HepG2 (cell line): ENCODE results near the gene UFL1. TPM values are rescaled to one million over a fixed set of nuclear protein-coding genes. Genes with fewer than 3 reads are reported as not detected.

Source experiments
- ATAC-seq: fragments of 200-7000 bp; cut with Tn5 transposase; 3 replicates; pipeline ENCODE4 v1.9.1; 2020; ENCODE audit warnings: mild to moderate bottlenecking, moderate library complexity
- BruUV-seq: library from RNA; stranded (reverse); fragments of 400-500 nt; replicated peaks from 2 replicates; lab custom pipeline; 2021; lab: Mats Ljungman, UMichigan
- CTCF ChIA-PET: fragments of 300-600 bp; formaldehyde crosslinking; extraction: SDS; loops from one replicate; lab custom pipeline; 2021; ENCODE audit warnings: low total read pairs, inconsistent platforms, low intra/inter-chr PET ratio; lab: Yijun Ruan, JAX
- POLR2A ChIA-PET: fragments of 350-600 bp; sonication (Branson Sonifier 250); formaldehyde crosslinking; loops from one replicate; lab custom pipeline; 2020; ENCODE audit warnings: antibody characterized with exemption, inconsistent platforms; lab: Yijun Ruan, JAX
- DNase-seq: peaks from one replicate; pipeline ENCODE4 v3.0.0-alpha.2; 2015; ENCODE audit warnings: low spot score
- FAIRE-seq: peaks from 3 replicates; lab custom pipeline; 2011; peaks lifted over from hg19 to GRCh38; lab: Jason Lieb, UNC
- H2AFZ ChIP-seq: one replicate; pipeline ENCODE4 v1.6.1; 2011; ENCODE audit warnings: low read length, inconsistent platforms
- H3K27ac ChIP-seq: fragments of 300-600 bp; 3 replicates; pipeline ENCODE4 v1.8.0; 2011; ENCODE audit warnings: mixed run types, mild to moderate bottlenecking, mixed read lengths, low read length, inconsistent platforms; ENCODE audit not compliant: insufficient read depth; ENCODE audit errors: extremely low read length
- H3K27me3 ChIP-seq, 2 experiments: fragments of 200-600 bp in 1 of 2; 2 replicates in 1 of 2; 3 replicates in 1 of 2; pipeline versions ENCODE4 v1.6.0 to v1.8.0; 2011; ENCODE audit warnings: low read length in 2 of 2, mild to moderate bottlenecking in 2 of 2, moderate library complexity in 2 of 2, inconsistent platforms in 1 of 2; ENCODE audit not compliant: insufficient read depth in 2 of 2, control insufficient read depth in 1 of 2
- H3K36me3 ChIP-seq, 2 experiments: fragments of 200-600 bp in 1 of 2; replicated peaks in 1 of 2; 2 replicates in 1 of 2; 3 replicates in 1 of 2; pipeline versions ENCODE4 v1.5.1 to v1.8.0; 2011; ENCODE audit warnings: low read length in 2 of 2, inconsistent platforms in 1 of 2; ENCODE audit not compliant: insufficient read depth in 2 of 2, control insufficient read depth in 1 of 2
- H3K4me1 ChIP-seq: 2 replicates; pipeline ENCODE4 v1.5.1; 2012; ENCODE audit warnings: low read length, inconsistent platforms; ENCODE audit not compliant: insufficient read depth
- H3K4me2 ChIP-seq: 2 replicates; pipeline ENCODE4 v1.6.0; 2011; ENCODE audit warnings: low read depth, low read length, inconsistent platforms
- H3K4me3 ChIP-seq, 3 experiments: fragments of 200-600 bp in 1 of 3; sonication (generic), shearing (Covaris generic) in 1 of 3; replicated peaks in 1 of 3; 2 replicates each; pipeline ENCODE4 v1.5.1; 2011 to 2016; ENCODE audit warnings: low read length in 3 of 3, inconsistent platforms in 2 of 3, low read depth in 2 of 3, mild to moderate bottlenecking in 2 of 3, control low read depth in 1 of 3, mixed read lengths in 1 of 3; ENCODE audit not compliant: insufficient read depth in 1 of 3
- H3K79me2 ChIP-seq: one replicate; pipeline ENCODE4 v1.6.1; 2011; ENCODE audit warnings: low read length, inconsistent platforms; ENCODE audit not compliant: insufficient read depth
- H3K9ac ChIP-seq: 2 replicates; pipeline ENCODE4 v1.6.0; 2011; ENCODE audit warnings: mild to moderate bottlenecking, low read depth, low read length, inconsistent platforms; ENCODE audit not compliant: insufficient read depth
- H3K9me3 ChIP-seq: 2 replicates; pipeline ENCODE4 v1.5.1; 2012; ENCODE audit warnings: mild to moderate bottlenecking, low read length
- H4K20me1 ChIP-seq: 2 replicates; pipeline ENCODE4 v1.6.0; 2011; ENCODE audit warnings: inconsistent platforms, mild to moderate bottlenecking, low read length, moderate library complexity; ENCODE audit not compliant: insufficient read depth
- SP2 ChIP-seq: sonication (generic); formaldehyde crosslinking; IDR thresholded peaks from 2 replicates; pipeline ENCODE4 v1.5.1; 2020; ENCODE audit warnings: mild to moderate bottlenecking, missing genetic modification reagents
- TBL1XR1 ChIP-seq: fragments of 150-350 bp; IDR thresholded peaks from 2 replicates; pipeline ENCODE4 v1.6.1; 2014; ENCODE audit warnings: borderline replicate concordance, low read length; ENCODE audit not compliant: partially characterized antibody
- U2AF1 ChIP-seq: fragments of 200-400 bp; formaldehyde crosslinking; optimal IDR thresholded peaks from 2 replicates; pipeline ENCODE3; 2017; ENCODE audit warnings: mild to moderate bottlenecking, low read depth, low read length
- ZEB1 ChIP-seq: IDR thresholded peaks from 2 replicates; pipeline ENCODE4 v1.6.1; 2012; ENCODE audit warnings: mild to moderate bottlenecking, low read depth, inconsistent platforms; ENCODE audit not compliant: insufficient replicate concordance
- ZNF557 ChIP-seq: sonication (generic); formaldehyde crosslinking; IDR thresholded peaks from 2 replicates; pipeline ENCODE4 v1.4.0; 2020; ENCODE audit warnings: missing genetic modification reagents
- WGBS: methylation state at CpG from one replicate; pipeline ENCODE4 v1.1.6; 2017; ENCODE audit warnings: low lambda C conversion rate; 5-methylcytosine and 5-hydroxymethylcytosine counted together
- in situ Hi-C: cut with HindIII; loops from 2 replicates; pipeline ENCODE4 v1.10.0; 2017; ENCODE audit warnings: low pct_unique_long_range_greater_than_20kb; ENCODE audit not compliant: extremely low pct_ligation_motif_present
- intact Hi-C: fragments of 100-400 bp; cut with micrococcal nuclease; formaldehyde crosslinking; loops from one replicate; pipeline ENCODE4 v1.10.0; 2022; ENCODE audit not compliant: unreplicated experiment
- polyA plus RNA-seq, 8 experiments: library from polyadenylated mRNA; depleted of rRNA in 3 of 8; stranded (reverse) in 7 of 8; unstranded in 1 of 8; fragments of >200 nt; fragmentation: Illumina TruSeq in 4 of 8; extraction: Trizol in 4 of 8; gene quantifications; 2 replicates each; pipeline versions ENCODE4 v1.2.1 to v1.2.3, GENCODE V29; 2011 to 2016; ENCODE audit warnings: low read depth in 4 of 8, missing spikeins in 1 of 8, mixed read lengths in 1 of 8; ENCODE audit not compliant: insufficient read depth in 1 of 8
- total RNA-seq, 5 experiments: library from RNA; depleted of rRNA; stranded (reverse); fragments of >200 nt; fragmentation: Illumina TruSeq; extraction: Trizol; gene quantifications; 2 replicates each; pipeline ENCODE4 v1.2.3, GENCODE V29; 2016; ENCODE audit warnings: low read depth in 1 of 5
- TF ChIP-seq, protein P1 (sequence below): sonication (generic); formaldehyde crosslinking; IDR thresholded peaks from 2 replicates; pipeline ENCODE4 v1.8.0; 2022; ENCODE audit warnings: mild to moderate bottlenecking, missing genetic modification reagents, moderate library complexity
- TF ChIP-seq, protein P2 (sequence below): sonication (generic); formaldehyde crosslinking; conservative IDR thresholded peaks from 2 replicates; pipeline ENCODE4 v1.8.1; 2023; ENCODE audit warnings: missing genetic modification reagents
- TF ChIP-seq, protein P3 (sequence below): sonication (generic); formaldehyde crosslinking; IDR thresholded peaks from 2 replicates; pipeline ENCODE4 v1.4.0; 2020; ENCODE audit warnings: missing genetic modification reagents, borderline replicate concordance

Gene UFL1
- total and polyA plus RNA-seq, 2 of the 13 experiments (the other 11 are each of a cell fraction or from before 2014, with no cell fraction given) = 8.8 to 24.7 TPM

DNA sequence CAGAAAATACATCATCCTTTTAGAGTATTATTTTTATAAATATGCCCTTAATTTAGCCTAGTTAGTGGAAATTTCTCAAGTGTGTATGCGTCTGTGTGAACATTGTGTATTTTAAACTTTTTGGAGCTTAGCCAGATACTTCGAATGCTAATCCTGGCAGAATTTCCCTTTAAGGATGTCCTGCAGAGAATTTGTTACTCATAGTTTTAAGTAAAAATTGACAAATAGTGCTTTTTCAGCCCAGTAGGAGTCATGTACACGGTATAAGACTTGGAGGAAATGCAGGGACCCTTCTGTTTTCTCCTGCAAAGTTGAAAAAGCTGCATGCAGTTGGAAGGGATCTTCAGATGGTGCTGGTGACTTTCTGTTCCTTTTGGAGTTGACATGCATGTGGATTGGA, 41.3 kb downstream of the UFL1 start, which contains the start of gene FHL5:
Gene FHL5 (plus strand): TSS at position 243 of the 400 bp plus-strand sequence. CDS start 40,486 bp downstream, outside the sequence.
- CTCF ChIA-PET = no interaction called here
- H3K4me2 ChIP-seq = no peak within 1 kb of the TSS
- no peaks in the 10 kb centered on the region for H3K27me3 ChIP-seq
- H3K79me2 ChIP-seq = no peaks in the 10 kb centered on the region
- POLR2A ChIA-PET = no interaction called here
- no peaks in the 10 kb centered on the region for H4K20me1 ChIP-seq
- no peak within 1 kb of the TSS for H2AFZ ChIP-seq
- TF ChIP-seq, protein P1, sequence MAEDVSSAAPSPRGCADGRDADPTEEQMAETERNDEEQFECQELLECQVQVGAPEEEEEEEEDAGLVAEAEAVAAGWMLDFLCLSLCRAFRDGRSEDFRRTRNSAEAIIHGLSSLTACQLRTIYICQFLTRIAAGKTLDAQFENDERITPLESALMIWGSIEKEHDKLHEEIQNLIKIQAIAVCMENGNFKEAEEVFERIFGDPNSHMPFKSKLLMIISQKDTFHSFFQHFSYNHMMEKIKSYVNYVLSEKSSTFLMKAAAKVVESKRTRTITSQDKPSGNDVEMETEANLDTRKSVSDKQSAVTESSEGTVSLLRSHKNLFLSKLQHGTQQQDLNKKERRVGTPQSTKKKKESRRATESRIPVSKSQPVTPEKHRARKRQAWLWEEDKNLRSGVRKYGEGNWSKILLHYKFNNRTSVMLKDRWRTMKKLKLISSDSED (CRISPR knock-in tag) = no peak
- intact Hi-C loops (no loop called here), in situ Hi-C loops (no loop called here)
- no peaks in the 10 kb centered on the region for H3K9me3 ChIP-seq
- no peak within 1 kb of the TSS; a peak in 1 of 6 replicates for H3K4me3 ChIP-seq
- 2% methylated on average over 3 of the region's 3 CpGs for WGBS
- H3K9ac ChIP-seq = no peak within 1 kb of the TSS
- H3K27ac ChIP-seq = no peak within 1 kb of the TSS
- H3K4me1 ChIP-seq = 0 out of 2 replicates have a peak, but pooled peaks cover 7% of the 10 kb centered on the region
- no peak for DNase-seq
- BruUV-seq = no TSS peak
- no peak for ATAC-seq
- no peaks in the 10 kb centered on the region for H3K36me3 ChIP-seq
- FAIRE-seq = no peak

DNA sequence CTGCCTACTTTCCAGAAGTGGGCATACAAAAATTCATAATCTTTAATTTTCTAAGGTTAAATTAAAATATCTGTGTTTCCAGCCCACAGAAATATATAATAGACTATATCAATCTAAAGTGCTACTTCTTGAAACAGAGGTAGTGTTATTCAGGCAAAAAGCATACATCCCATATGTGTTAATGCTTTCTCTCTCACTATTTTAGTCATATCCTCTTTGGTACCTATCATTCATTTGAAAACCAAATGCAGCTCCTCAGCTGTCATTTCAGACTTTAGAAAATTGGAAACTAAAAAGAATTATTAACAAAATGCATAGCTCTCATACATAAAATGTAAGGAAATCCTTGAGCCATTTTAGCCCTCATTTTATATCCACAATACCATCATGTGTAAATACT, 42.2 kb downstream of the UFL1 start:
- no peak overlapping the region for H3K27ac ChIP-seq
- no peak for DNase-seq
- H3K4me2 ChIP-seq = no peak overlapping the region
- no peaks in the 10 kb centered on the region for H3K9me3 ChIP-seq
- H3K4me3 ChIP-seq = no peak overlapping the region
- intact Hi-C loops (no loop called here), in situ Hi-C loops (no loop called here)
- H2AFZ ChIP-seq = no peak overlapping the region
- H3K36me3 ChIP-seq = no peaks in the 10 kb centered on the region
- no peak for ATAC-seq
- H3K27me3 ChIP-seq = no peaks in the 10 kb centered on the region; a peak in 1 of 5 replicates
- FAIRE-seq = no peak
- no peaks in the 10 kb centered on the region for H4K20me1 ChIP-seq
- H3K4me1 ChIP-seq = 0 out of 2 replicates have a peak, but pooled peaks cover 3% of the 10 kb centered on the region
- H3K9ac ChIP-seq = no peak overlapping the region
- no peak for TF ChIP-seq ZEB1
- no peak for TF ChIP-seq TBL1XR1
- TF ChIP-seq ZNF557 (CRISPR knock-in tag) = no peak
- TF ChIP-seq, protein P2, sequence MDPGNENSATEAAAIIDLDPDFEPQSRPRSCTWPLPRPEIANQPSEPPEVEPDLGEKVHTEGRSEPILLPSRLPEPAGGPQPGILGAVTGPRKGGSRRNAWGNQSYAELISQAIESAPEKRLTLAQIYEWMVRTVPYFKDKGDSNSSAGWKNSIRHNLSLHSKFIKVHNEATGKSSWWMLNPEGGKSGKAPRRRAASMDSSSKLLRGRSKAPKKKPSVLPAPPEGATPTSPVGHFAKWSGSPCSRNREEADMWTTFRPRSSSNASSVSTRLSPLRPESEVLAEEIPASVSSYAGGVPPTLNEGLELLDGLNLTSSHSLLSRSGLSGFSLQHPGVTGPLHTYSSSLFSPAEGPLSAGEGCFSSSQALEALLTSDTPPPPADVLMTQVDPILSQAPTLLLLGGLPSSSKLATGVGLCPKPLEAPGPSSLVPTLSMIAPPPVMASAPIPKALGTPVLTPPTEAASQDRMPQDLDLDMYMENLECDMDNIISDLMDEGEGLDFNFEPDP (CRISPR knock-in tag) = no peak
- TF ChIP-seq, protein P3, sequence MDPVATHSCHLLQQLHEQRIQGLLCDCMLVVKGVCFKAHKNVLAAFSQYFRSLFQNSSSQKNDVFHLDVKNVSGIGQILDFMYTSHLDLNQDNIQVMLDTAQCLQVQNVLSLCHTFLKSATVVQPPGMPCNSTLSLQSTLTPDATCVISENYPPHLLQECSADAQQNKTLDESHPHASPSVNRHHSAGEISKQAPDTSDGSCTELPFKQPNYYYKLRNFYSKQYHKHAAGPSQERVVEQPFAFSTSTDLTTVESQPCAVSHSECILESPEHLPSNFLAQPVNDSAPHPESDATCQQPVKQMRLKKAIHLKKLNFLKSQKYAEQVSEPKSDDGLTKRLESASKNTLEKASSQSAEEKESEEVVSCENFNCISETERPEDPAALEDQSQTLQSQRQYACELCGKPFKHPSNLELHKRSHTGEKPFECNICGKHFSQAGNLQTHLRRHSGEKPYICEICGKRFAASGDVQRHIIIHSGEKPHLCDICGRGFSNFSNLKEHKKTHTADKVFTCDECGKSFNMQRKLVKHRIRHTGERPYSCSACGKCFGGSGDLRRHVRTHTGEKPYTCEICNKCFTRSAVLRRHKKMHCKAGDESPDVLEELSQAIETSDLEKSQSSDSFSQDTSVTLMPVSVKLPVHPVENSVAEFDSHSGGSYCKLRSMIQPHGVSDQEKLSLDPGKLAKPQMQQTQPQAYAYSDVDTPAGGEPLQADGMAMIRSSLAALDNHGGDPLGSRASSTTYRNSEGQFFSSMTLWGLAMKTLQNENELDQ (CRISPR knock-in tag) = no peak
- no peak for TF ChIP-seq SP2 (CRISPR knock-in tag)
- TF ChIP-seq U2AF1 = no peak
- no peaks in the 10 kb centered on the region for H3K79me2 ChIP-seq
- no TSS peak for BruUV-seq
- POLR2A ChIA-PET = no interaction called here
- CTCF ChIA-PET = no interaction called here
